HG02678 (cell line): Measurements from ENCODE around the gene MREG.
A peak's percentile ranks its signal among the peaks of the same experiment; 100 is the strongest.
"Not testable (repeated sequence)": the region's sequence is repeated elsewhere in the genome, so short reads cannot be mapped to it uniquely, and the experiment has no call there.

Experiments used
- ATAC-seq: cut with Tn5 transposase; IDR thresholded peaks from one replicate; pipeline ENCODE4 v1.9.1; 2021; ENCODE audit warnings: mild to moderate bottlenecking, moderate library complexity; ENCODE audit not compliant: unreplicated experiment

Gene MREG

DNA sequence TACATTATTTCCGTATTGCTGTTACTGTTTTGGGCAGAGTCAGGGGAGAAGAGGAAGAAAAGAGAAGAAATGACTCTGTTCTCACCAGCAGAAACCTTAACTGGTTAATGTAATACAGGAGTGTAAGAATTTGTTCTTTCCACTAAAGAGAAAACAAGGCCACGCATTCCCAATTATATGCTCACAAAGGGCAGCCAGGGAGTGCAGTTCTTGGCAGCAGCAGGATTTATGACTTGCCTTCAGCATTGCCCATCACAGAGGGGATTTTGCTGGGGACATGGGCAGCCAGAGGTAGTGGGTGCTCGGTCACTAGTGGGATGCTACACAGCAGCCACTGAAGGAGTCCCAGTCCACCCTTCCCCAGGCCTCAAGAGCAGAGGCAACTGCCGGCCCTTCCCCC lies 18.4 kb downstream of the MREG start:
- ATAC-seq: no peak

GRCh38 chr2:215988556-215989207 lies 24.7 kb downstream of the MREG start:
- not testable (repeated sequence) for ATAC-seq

DNA sequence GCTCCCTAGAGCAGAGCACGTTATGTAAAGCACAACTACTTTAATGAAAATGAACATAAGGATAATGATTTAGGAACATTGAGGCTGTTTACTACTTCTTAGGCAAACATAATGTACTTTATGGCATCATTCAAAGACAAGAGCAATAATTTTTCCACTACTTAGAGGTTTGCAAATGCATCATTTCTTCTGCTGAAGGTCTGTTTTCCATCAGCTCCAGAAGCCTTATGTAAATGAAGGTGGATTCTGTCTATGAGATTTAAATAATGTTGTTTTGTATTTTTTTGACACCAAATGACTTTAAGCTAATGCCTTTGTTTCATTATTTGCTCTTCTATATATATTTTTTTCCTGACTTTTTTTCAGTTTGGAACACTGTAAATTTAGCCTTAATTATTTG lies 28.1 kb downstream of the MREG start:
- no peak for ATAC-seq

GRCh38 chr2:215984661-215985060 lies 28.7 kb downstream of the MREG start:
- no peak for ATAC-seq

- peak; percentile 74 for ATAC-seq
Observed at GRCh38 chr2:215983581-215984351, 29.6 kb downstream of the MREG start.

- ATAC-seq: peak; percentile 39
Observed at GRCh38 chr2:215982465-215982875, 30.9 kb downstream of the MREG start.

- ATAC-seq: no peak
Observed at GRCh38 chr2:215981115-215981514, 32.2 kb downstream of the MREG start.

DNA sequence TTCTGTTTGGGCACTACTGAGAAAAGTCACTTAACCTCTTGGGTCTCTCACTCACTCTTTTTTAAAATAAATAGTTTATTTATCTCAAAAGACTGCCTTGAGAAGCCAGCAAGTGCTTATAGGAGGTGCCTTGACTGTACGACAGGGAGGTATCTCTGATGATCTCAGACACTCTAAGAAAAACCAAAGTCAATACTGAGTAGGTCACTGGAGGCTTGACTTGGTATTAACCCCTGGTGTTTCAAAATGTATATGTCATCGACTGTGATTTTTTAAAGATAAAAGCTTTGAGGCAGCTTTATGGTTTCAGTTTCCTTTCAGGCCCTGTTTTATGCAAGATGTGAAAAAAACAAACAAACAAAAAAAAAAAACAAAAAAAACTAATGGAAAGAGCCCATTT lies 33.7 kb downstream of the MREG start:
- ATAC-seq: peak; percentile 65

GRCh38 chr2:215974700-215975429 lies 38.5 kb downstream of the MREG start:
- no peak for ATAC-seq

GRCh38 chr2:215973954-215974699 lies 39.2 kb downstream of the MREG start:
- no peak for ATAC-seq

DNA sequence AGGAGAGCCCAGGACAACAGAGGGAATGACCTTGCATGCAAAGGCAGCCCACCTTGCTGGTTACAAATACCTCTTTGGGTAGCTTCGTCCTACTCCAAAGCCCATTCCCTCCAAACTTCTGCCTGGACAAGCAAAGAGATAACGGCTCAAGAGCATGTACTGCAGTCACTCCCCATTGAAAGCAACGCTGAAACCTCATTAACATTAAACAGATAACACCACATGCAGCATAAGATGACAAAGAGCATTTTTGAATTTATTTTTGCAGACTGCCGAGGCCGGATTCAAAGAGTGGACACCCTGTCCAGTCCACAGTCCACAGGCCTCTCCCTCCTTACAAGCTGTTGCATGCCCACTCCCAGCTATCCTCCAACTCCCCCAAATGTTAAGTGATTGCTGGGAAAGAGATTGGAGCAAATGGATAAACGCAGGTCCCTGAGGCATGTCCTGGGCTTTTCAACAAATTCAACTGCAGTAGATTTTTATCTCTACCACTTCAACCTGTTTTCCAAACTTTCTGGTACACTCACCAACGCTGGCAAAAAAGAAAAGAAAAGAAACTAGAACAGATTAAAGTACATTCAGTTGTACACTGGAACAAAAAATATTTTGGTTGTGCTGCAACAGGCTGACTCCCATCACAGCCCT lies 40.1 kb downstream of the MREG start:
- ATAC-seq: no peak

DNA sequence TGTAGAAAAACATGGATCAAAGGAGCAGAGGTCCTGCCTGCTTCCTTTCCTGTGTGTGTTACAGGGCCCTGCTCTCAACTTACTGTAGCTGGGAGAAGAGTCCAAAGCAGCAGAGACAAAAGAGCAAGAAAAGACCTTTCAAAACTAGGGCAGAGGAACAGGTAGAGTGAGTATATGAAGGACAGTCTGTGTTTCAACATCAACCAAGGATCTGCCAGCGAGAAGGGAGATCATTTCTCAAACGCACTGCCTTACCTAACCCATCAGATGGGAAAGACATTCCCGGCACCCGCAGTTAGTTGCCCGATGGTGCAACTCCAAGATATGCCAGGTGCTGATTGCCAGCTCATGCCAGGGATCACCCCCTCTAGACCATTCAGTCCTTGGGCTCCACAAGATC lies 41.7 kb downstream of the MREG start:
- no peak for ATAC-seq

- ATAC-seq: not testable (repeated sequence)
Observed at GRCh38 chr2:215970894-215971293, 42.5 kb downstream of the MREG start.

DNA sequence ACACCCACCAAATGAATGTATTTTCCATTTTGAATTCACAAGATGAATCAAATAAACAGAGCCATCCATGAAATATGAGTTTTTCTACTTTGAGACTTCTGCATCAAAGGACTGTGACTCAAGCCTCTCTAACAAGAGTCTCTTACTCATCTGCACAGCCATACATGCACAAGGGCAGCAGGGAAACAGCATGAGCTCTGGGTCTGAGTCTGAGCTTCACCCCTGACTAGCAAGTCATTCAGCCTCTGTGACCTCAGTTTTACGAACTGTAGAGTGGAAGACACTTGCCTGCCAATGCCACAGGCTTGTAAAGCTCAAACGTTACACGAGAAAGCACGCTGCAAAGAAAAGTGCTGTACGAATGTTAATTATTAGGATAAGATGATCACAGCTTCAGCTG lies 42.9 kb downstream of the MREG start:
- ATAC-seq: no peak

GRCh38 chr2:215969131-215969841 lies 44.1 kb downstream of the MREG start:
- no peak for ATAC-seq

- no peak for ATAC-seq
Observed at GRCh38 chr2:215968499-215968898, 44.9 kb downstream of the MREG start.

DNA sequence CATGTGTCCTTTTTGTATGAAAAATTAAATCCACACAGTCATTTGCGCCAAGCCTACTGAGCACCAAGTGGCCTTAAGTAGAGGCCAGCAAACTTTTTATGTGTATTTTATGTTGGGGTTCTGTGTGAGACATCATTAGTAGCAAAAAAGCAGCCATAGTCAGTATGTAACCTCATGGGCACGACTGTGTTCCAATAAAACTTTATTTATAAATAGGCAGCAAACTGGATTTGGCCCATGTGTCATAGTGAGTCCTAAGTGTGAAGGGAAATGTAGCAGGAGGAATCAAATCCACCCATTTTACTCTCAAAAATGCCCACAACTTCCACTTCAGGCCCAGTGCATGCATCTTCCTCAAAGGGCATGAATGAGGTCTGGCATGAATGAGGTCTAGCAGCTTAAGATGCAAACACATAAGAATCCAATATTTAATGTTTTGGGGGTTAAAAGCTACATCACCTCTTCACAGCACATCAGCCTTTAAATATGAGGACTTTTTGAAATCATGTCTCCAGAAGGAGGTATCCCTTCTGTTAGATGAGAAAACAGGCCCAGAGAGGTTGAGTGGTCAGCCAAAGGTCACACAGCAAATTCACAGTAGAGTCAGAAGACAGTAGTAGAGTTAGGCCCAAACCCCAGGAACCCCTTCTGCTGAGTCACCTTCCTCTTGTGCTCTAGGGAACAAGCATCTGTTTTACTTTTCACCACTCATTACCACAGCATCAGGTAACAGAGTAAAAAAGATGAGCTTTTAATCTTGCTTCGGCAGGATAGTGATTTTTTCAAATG lies 45.6 kb downstream of the MREG start:
- no peak for ATAC-seq

- no peak for ATAC-seq
Observed at GRCh38 chr2:215966951-215967350, 46.4 kb downstream of the MREG start.

DNA sequence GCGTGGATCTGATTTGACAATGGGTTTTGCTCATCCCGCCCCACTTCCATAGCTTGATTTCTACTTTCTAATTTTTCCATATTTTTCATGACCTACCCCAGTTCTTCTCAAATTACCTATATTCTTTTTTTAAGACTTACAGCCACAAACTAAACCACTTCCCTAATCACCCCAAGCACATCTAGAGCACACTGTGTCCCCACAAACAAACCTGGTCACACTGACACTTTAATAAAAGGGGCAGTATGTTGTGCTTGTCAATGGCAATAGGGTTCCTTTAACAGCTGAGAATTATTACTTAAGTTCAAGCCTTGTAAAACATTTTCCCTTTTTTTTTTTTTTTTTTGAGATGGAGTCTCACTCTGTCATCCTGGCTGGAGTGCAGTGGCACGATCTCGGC lies 47.1 kb downstream of the MREG start:
- no peak for ATAC-seq
